SU-DHL-6 (cell line): ENCODE results near the gene AKR1B15.

ENCODE experiments used
- CTCF ChIP-seq: fragments of 200-600 bp; sonication (generic); IDR thresholded peaks from one replicate; pipeline ENCODE4 v1.5.1; 2017; ENCODE audit warnings: antibody characterized with exemption, mild to moderate bottlenecking, low read length, moderate library complexity; ENCODE audit not compliant: insufficient read depth, poor library complexity, severe bottlenecking
- EZH2phosphoT487 ChIP-seq: fragments of 200-600 bp; sonication (generic), shearing (Covaris generic); conservative IDR thresholded peaks from 2 replicates; pipeline ENCODE4 v1.6.1; 2018; ENCODE audit warnings: mild to moderate bottlenecking, antibody characterized with exemption, low read length, moderate library complexity, mixed read lengths

GRCh38 chr7:134545380-134545779 is 3.5 kb upstream of the AKR1B15 start:
- TF ChIP-seq CTCF (no peak), EZH2phosphoT487 (no peak)
